Measurements from ENCODE around the gene TNRC6B. TPM values are rescaled to one million over a fixed set of nuclear protein-coding genes. Genes with fewer than 3 reads are reported as not detected.
A peak's percentile ranks its signal among the peaks of the same experiment; 100 is the strongest.

TNRC6B gene
- total RNA-seq, 1 donor from 2014 or later, result 51.2 TPM

- Histone ChIP-seq H3K4me2 (ENCODE audit: low read length) (no peak overlapping the region), H3K79me2 (ENCODE audit: insufficient read depth, low read length) (no peaks in the 10 kb centered on the region), H4K20me1 (ENCODE audit: insufficient read depth, low read length) (no peaks in the 10 kb centered on the region), H3K9ac (ENCODE audit: low read length) (no peak overlapping the region), H3K27ac (ENCODE audit: low read depth, low read length) (no peak overlapping the region), H3K36me3 (ENCODE audit: insufficient read depth, low read length) (peaks cover 16% of the 10 kb centered on the region), H3K4me3 (ENCODE audit: insufficient read depth, low read depth, low read length) (no peak overlapping the region), H3K27me3 (ENCODE audit: insufficient read depth, low read length) (no peaks in the 10 kb centered on the region), H2AFZ (ENCODE audit: low read depth, low read length) (no peak overlapping the region), H3K9me3 (ENCODE audit: insufficient read depth, low read depth, low read length) (no peaks in the 10 kb centered on the region), H3K4me1 (ENCODE audit: insufficient read depth, low read length) (no peaks in the 10 kb centered on the region)
- TF ChIP-seq CTCF (IDR thresholded peaks at IDR 0.05; ENCODE audit: insufficient read depth, low read depth, low read length) (no peak), EZH2 (IDR thresholded peaks at IDR 0.05; ENCODE audit: insufficient read depth, low read length) (no peak)
- Mint-ChIP-seq H3K36me3 (ENCODE audit: low read depth, unreplicated experiment) (peaks cover 21% of the 10 kb centered on the region), H3K4me1 (ENCODE audit: low read depth, unreplicated experiment) (peaks cover 3% of the 10 kb centered on the region), H3K4me3 (ENCODE audit: unreplicated experiment) (no peak overlapping the region), H3K27me3 (ENCODE audit: low read depth, unreplicated experiment) (no peaks in the 10 kb centered on the region), H3K9me3 (ENCODE audit: unreplicated experiment) (no peaks in the 10 kb centered on the region), H3K27ac (ENCODE audit: unreplicated experiment) (no peak overlapping the region)
- no peak for FAIRE-seq
- no peak for DNase-seq (ENCODE audit: low read depth)
These were observed 124.4 kb downstream of the TNRC6B start for GRCh38 chr22:40302149-40302548.

GRCh38 chr22:40305625-40306024 lies 127.9 kb downstream of the TNRC6B start:
- H3K4me2 ChIP-seq (ENCODE audit: low read length), result no peak overlapping the region
- H3K27ac ChIP-seq (ENCODE audit: low read depth, low read length), result no peak overlapping the region
- DNase-seq (ENCODE audit: low read depth) (no peak), FAIRE-seq (no peak)
- H3K9me3 Mint-ChIP-seq (ENCODE audit: unreplicated experiment), result no peaks in the 10 kb centered on the region
- H3K79me2 ChIP-seq (ENCODE audit: insufficient read depth, low read length), result no peaks in the 10 kb centered on the region
- peak overlapping the region; percentile 62 for H3K27ac Mint-ChIP-seq (ENCODE audit: unreplicated experiment)
- peaks cover 19% of the 10 kb centered on the region for H3K36me3 ChIP-seq (ENCODE audit: insufficient read depth, low read length)
- no peaks in the 10 kb centered on the region for H3K27me3 Mint-ChIP-seq (ENCODE audit: low read depth, unreplicated experiment)
- no peaks in the 10 kb centered on the region for H3K27me3 ChIP-seq (ENCODE audit: insufficient read depth, low read length)
- peaks cover 16% of the 10 kb centered on the region for H4K20me1 ChIP-seq (ENCODE audit: insufficient read depth, low read length)
- peaks cover 28% of the 10 kb centered on the region for H3K36me3 Mint-ChIP-seq (ENCODE audit: low read depth, unreplicated experiment)
- peaks cover 17% of the 10 kb centered on the region for H3K4me1 ChIP-seq (ENCODE audit: insufficient read depth, low read length)
- TF ChIP-seq CTCF (IDR thresholded peaks at IDR 0.05; ENCODE audit: insufficient read depth, low read depth, low read length) (no peak), EZH2 (IDR thresholded peaks at IDR 0.05; ENCODE audit: insufficient read depth, low read length) (no peak)
- H2AFZ ChIP-seq (ENCODE audit: low read depth, low read length), result no peak overlapping the region
- H3K4me3 Mint-ChIP-seq (ENCODE audit: unreplicated experiment), result no peak overlapping the region
- H3K9me3 ChIP-seq (ENCODE audit: insufficient read depth, low read depth, low read length), result no peaks in the 10 kb centered on the region
- H3K9ac ChIP-seq (ENCODE audit: low read length), result no peak overlapping the region
- no peak overlapping the region for H3K4me3 ChIP-seq (ENCODE audit: insufficient read depth, low read depth, low read length)
- H3K4me1 Mint-ChIP-seq (ENCODE audit: low read depth, unreplicated experiment), result peaks cover 9% of the 10 kb centered on the region

GRCh38 chr22:40308999-40309573 lies 131.4 kb downstream of the TNRC6B start:
- H4K20me1 ChIP-seq (ENCODE audit: insufficient read depth, low read length), result peaks cover 25% of the 10 kb centered on the region
- H3K9ac ChIP-seq (ENCODE audit: low read length), result no peak overlapping the region
- FAIRE-seq (no peak), DNase-seq (ENCODE audit: low read depth) (no peak)
- H3K27me3 ChIP-seq (ENCODE audit: insufficient read depth, low read length), result no peaks in the 10 kb centered on the region
- no peak overlapping the region for H3K4me3 ChIP-seq (ENCODE audit: insufficient read depth, low read depth, low read length)
- Mint-ChIP-seq H3K4me3 (ENCODE audit: unreplicated experiment) (no peak overlapping the region), H3K9me3 (ENCODE audit: unreplicated experiment) (no peaks in the 10 kb centered on the region), H3K27ac (ENCODE audit: unreplicated experiment) (no peak overlapping the region), H3K36me3 (ENCODE audit: low read depth, unreplicated experiment) (peaks cover 23% of the 10 kb centered on the region), H3K4me1 (ENCODE audit: low read depth, unreplicated experiment) (peaks cover 15% of the 10 kb centered on the region), H3K27me3 (ENCODE audit: low read depth, unreplicated experiment) (no peaks in the 10 kb centered on the region)
- no peak overlapping the region for H2AFZ ChIP-seq (ENCODE audit: low read depth, low read length)
- TF ChIP-seq CTCF (IDR thresholded peaks at IDR 0.05; ENCODE audit: insufficient read depth, low read depth, low read length) (no peak), EZH2 (IDR thresholded peaks at IDR 0.05; ENCODE audit: insufficient read depth, low read length) (no peak)
- H3K27ac ChIP-seq (ENCODE audit: low read depth, low read length), result peak overlapping the region; percentile 9
- no peaks in the 10 kb centered on the region for H3K9me3 ChIP-seq (ENCODE audit: insufficient read depth, low read depth, low read length)
- H3K36me3 ChIP-seq (ENCODE audit: insufficient read depth, low read length), result peaks cover 33% of the 10 kb centered on the region
- peaks cover 22% of the 10 kb centered on the region for H3K4me1 ChIP-seq (ENCODE audit: insufficient read depth, low read length)
- peaks cover 3% of the 10 kb centered on the region for H3K79me2 ChIP-seq (ENCODE audit: insufficient read depth, low read length)
- H3K4me2 ChIP-seq (ENCODE audit: low read length), result peak overlapping the region; percentile 78

Measured in astrocyte (in vitro differentiated cells and primary cell).